D721Med (cell line): ENCODE measurements around the gene BARX1.
"Not testable (repeated sequence)": the region's sequence is repeated elsewhere in the genome, so short reads cannot be mapped to it uniquely, and the experiment has no call there.

Experiments used
- DNase-seq: peaks from one replicate; pipeline ENCODE4 v3.0.0; 2011; ENCODE audit warnings: low spot score; ENCODE audit not compliant: insufficient read length
- FAIRE-seq: peaks from 2 replicates; lab custom pipeline; 2011; peaks lifted over from hg19 to GRCh38; lab: Jason Lieb, UNC
- TF ChIP-seq, protein P1 (sequence below): IDR thresholded peaks from 2 replicates; pipeline ENCODE4 v1.5.1; 2012; ENCODE audit warnings: mild to moderate bottlenecking, control low read depth; ENCODE audit not compliant: insufficient read depth; ENCODE audit errors: missing control alignments

Gene BARX1

GRCh38 chr9:93967020-93967803 lies 12.1 kb upstream of the BARX1 start:
- FAIRE-seq (no peak), DNase-seq (no peak)
- TF ChIP-seq, protein P1, sequence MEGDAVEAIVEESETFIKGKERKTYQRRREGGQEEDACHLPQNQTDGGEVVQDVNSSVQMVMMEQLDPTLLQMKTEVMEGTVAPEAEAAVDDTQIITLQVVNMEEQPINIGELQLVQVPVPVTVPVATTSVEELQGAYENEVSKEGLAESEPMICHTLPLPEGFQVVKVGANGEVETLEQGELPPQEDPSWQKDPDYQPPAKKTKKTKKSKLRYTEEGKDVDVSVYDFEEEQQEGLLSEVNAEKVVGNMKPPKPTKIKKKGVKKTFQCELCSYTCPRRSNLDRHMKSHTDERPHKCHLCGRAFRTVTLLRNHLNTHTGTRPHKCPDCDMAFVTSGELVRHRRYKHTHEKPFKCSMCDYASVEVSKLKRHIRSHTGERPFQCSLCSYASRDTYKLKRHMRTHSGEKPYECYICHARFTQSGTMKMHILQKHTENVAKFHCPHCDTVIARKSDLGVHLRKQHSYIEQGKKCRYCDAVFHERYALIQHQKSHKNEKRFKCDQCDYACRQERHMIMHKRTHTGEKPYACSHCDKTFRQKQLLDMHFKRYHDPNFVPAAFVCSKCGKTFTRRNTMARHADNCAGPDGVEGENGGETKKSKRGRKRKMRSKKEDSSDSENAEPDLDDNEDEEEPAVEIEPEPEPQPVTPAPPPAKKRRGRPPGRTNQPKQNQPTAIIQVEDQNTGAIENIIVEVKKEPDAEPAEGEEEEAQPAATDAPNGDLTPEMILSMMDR = no peak

- TF ChIP-seq, protein P1 = peak; percentile 16
- FAIRE-seq (no peak), DNase-seq (no peak)
Observed at GRCh38 chr9:93965830-93966577, 10.8 kb upstream of the BARX1 start.

DNA sequence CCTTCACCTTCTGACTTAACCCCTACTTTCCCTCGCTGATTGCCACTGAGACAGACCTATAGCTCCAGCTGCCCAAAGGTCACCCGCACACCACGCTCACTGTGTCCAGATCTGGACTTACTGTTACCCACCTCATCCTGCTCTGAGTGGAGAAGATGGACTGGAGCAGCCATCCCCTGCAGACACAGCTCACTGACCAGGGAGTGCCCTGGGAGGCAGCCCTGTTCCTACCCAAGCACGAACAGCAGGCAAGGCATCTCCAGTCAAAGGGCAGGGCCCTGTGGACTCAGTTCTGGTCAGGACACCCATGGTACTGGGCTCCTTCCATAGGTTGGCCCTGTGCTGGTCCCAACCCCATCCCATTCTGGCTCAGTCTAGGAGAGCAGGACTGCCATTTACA lies 9.5 kb upstream of the BARX1 start:
- no peak for FAIRE-seq
- TF ChIP-seq, protein P1 = no peak
- DNase-seq = no peak

- DNase-seq (no peak), FAIRE-seq (no peak)
- TF ChIP-seq, protein P1 = no peak
Observed at GRCh38 chr9:93963969-93964368, 8.8 kb upstream of the BARX1 start.

DNA sequence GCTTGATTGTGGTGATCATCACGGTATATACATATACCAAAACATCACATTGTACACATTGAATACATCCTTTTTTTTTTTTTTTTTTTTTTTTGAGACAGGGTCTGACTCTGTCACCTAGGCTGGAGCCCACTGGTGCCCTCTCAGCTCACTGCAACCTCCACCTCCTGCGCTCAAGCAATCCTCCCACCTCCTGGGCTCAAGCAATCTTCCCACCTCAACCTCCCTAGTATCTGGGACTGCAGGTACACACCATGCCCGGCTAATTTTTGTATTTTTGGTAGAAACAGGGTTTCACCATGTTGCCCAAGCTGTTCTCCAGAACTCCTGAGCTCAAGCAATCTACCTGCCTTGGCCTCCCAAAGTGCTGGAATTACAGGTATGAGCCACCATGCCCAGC lies 8.3 kb upstream of the BARX1 start:
- not testable (repeated sequence) for FAIRE-seq

GRCh38 chr9:93962561-93963440 lies 7.6 kb upstream of the BARX1 start:
- FAIRE-seq (no peak), DNase-seq (no peak)
- TF ChIP-seq, protein P1 = peak; percentile 95

More for the DNA sequence above, 8.3 kb upstream of the BARX1 start:
- DNase-seq = not testable (repeated sequence)

- FAIRE-seq (no peak), DNase-seq (no peak)
- TF ChIP-seq, protein P1 = no peak
Observed at GRCh38 chr9:93962017-93962416, 6.9 kb upstream of the BARX1 start.
